Measurements from ENCODE around the gene KRABD2.

KRABD2 gene

DNA sequence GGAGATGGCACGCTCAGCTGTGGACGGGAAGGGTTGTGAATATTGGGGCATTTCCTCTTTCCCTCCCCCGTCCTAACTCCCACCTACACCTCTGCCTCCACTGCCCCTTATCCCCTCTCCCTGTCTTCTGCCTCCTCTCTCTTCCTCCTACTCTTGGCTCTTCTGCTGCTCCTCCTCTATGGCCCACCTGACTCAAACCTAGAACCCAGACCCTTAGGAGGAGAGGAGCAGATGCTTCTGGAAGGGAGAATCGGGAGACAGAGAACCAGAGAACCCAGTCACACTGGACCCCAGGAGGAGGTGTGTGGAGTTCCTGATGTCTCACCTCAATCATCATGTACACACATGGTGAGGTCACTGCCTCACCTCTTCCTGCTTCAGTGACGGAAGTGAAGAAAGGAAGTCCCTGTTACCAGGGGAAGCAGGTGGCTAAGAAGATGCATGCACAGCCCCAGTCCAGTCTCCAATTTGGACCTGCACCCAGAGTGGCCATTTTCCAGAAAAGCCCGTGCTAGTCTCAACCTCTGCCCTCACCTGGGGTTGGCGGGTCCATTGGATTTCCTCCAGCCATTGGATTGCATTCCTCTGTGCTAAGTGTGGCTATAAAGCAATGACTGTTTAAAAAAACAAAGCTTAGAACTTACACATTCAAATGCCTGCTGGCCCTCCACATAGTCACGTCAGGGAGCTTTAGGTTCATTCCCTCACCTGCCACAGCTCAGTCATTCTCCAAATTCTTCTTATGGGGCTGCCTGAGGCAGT lies 17.1 kb upstream of the KRABD2 start:
- Histone ChIP-seq H3K4me1 (no peaks in the 10 kb centered on the region), H3K27me3 (peaks cover 0 to 59% (median 32%) of the 10 kb centered on the region in 3 donors), H3K27ac (no peak overlapping the region), H3K36me3 (no peaks in the 10 kb centered on the region), H3K9me3 (no peaks in the 10 kb centered on the region), H3K4me3 (no peak overlapping the region)
- 42 to 57% methylated on average over 8 of the region's 8 CpGs for WGBS, 2 donors
- TF ChIP-seq EP300 (IDR thresholded peaks at IDR 0.05), result no peak
- no peak for TF ChIP-seq POLR2A (IDR thresholded peaks at IDR 0.05)
- TF ChIP-seq POLR2AphosphoS5 (IDR thresholded peaks at IDR 0.05), result no peak
- TF ChIP-seq, protein P1, sequence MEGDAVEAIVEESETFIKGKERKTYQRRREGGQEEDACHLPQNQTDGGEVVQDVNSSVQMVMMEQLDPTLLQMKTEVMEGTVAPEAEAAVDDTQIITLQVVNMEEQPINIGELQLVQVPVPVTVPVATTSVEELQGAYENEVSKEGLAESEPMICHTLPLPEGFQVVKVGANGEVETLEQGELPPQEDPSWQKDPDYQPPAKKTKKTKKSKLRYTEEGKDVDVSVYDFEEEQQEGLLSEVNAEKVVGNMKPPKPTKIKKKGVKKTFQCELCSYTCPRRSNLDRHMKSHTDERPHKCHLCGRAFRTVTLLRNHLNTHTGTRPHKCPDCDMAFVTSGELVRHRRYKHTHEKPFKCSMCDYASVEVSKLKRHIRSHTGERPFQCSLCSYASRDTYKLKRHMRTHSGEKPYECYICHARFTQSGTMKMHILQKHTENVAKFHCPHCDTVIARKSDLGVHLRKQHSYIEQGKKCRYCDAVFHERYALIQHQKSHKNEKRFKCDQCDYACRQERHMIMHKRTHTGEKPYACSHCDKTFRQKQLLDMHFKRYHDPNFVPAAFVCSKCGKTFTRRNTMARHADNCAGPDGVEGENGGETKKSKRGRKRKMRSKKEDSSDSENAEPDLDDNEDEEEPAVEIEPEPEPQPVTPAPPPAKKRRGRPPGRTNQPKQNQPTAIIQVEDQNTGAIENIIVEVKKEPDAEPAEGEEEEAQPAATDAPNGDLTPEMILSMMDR (IDR thresholded peaks at IDR 0.05), result no peak
- DNase-seq, result no peak
- intact Hi-C loops (cut with DNase I), result no loop called here

DNA sequence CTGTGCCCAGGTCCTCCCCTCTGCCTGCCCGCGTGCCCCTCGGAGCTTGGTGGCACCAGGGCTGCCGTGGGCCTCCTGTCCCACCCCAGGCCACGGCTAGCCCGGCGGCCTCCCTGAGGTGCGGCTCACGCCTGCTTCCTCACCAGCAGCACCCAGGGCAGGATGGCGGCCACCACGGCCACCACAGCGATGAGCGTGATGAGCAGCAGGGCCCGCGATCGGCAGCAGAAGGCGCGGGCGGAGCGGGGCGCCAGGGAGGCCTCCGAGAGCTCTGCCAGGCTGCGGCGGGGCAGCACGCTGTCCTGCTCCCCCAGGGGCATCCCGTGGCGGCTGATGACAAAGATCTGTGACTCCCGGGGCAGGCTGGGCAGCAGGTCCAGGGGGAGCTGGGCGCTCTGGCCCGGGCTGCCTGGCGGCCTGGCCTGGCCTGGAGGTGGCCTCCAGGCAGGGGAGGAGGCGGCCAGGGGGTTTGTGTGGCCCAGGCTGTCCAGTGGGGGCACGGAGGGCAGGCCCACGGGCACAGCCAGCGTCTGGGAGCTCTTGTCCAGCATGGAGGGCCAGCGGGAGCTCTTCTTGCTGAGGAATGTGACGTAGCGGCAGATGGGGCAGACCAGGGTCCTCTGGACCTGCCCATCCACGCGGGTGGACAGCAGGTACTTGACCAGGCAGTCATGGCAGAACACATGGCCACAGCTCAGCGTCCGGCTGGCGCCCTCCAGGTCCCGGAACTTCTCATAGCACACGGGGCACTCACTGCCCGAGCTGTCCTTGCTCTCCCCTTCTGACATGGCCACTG lies 16.4 kb upstream of the KRABD2 start:
- 91 to 93% methylated on average over 46 of the region's 46 CpGs for WGBS, 2 donors
- Histone ChIP-seq H3K9me3 (no peaks in the 10 kb centered on the region), H3K4me1 (no peaks in the 10 kb centered on the region), H3K27ac (no peak overlapping the region), H3K36me3 (no peaks in the 10 kb centered on the region), H3K4me3 (no peak overlapping the region), H3K27me3 (peaks cover 0 to 53% (median 29%) of the 10 kb centered on the region in 3 donors)
- no peak for DNase-seq
- intact Hi-C loops (cut with DNase I), result no loop called here
- TF ChIP-seq POLR2A (IDR thresholded peaks at IDR 0.05) (no peak), EP300 (IDR thresholded peaks at IDR 0.05) (no peak), POLR2AphosphoS5 (IDR thresholded peaks at IDR 0.05) (no peak)
- TF ChIP-seq, protein P1 (IDR thresholded peaks at IDR 0.05), result no peak

DNA sequence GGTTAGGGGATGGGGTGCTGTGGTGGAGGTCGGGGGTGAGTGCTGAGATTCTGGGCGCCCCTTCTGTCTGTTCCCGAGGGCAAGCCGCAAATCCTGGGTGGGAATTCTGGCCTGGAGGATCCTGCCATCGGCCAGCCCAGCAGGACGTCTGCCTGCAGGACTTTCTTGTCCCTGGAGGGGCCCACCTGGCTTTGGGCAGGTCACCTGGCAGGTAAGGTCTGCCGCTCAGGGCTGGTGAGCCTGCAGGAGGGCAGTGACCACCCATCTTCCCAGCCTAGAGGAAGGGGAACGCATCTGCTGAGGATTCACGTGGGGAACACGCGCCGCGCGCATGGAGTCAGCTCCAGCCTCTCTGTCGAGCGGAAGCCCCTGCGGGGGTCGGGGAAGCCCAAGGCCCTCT lies 15.8 kb upstream of the KRABD2 start:
- intact Hi-C loops (cut with DNase I), result no loop called here
- TF ChIP-seq, protein P1 (IDR thresholded peaks at IDR 0.05), result no peak
- TF ChIP-seq POLR2AphosphoS5 (IDR thresholded peaks at IDR 0.05) (no peak), POLR2A (IDR thresholded peaks at IDR 0.05) (no peak), EP300 (IDR thresholded peaks at IDR 0.05) (no peak)
- no peaks in the 10 kb centered on the region for H3K9me3 ChIP-seq
- no peak overlapping the region for H3K27ac ChIP-seq
- peaks cover 0 to 47% (median 23%) of the 10 kb centered on the region in 3 donors for H3K27me3 ChIP-seq
- DNase-seq, result peak; percentile 51
- H3K4me1 ChIP-seq, result no peaks in the 10 kb centered on the region
- no peaks in the 10 kb centered on the region for H3K36me3 ChIP-seq
- WGBS, 2 donors, result 76 to 81% methylated on average over 18 of the region's 18 CpGs
- H3K4me3 ChIP-seq, result no peak overlapping the region

DNA sequence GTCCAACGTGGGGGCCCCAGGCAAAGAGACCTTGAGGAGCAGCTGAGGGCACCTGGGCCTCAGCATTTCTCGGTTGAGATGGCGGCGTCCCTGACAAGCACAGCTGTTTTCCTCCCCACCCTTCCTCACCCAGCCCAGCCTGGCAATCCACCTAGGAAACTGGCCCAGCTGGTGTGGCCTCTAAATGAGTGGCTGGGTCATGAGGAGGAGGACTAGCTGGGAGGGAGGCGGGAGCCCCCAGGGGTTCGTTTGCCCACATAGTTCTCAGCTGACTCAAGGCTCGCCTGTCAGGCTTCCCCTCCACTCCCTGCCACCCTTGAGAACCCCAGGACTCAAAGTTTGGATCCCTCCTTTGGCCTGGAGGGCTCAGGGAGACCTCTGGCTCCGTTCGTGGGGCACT lies 15.2 kb upstream of the KRABD2 start:
- intact Hi-C loops (cut with DNase I), result no loop called here
- H3K9me3 ChIP-seq, result no peaks in the 10 kb centered on the region
- DNase-seq, result peak; percentile 60
- whole genome bisulfite sequencing, 2 donors, result 40 to 49% methylated on average over 9 of the region's 9 CpGs
- H3K27ac ChIP-seq, result no peak overlapping the region
- no peak for TF ChIP-seq POLR2A (IDR thresholded peaks at IDR 0.05)
- TF ChIP-seq, protein P1 (IDR thresholded peaks at IDR 0.05), result no peak
- TF ChIP-seq EP300 (IDR thresholded peaks at IDR 0.05), result no peak
- TF ChIP-seq POLR2AphosphoS5 (IDR thresholded peaks at IDR 0.05), result no peak
- no peaks in the 10 kb centered on the region for H3K4me1 ChIP-seq
- H3K36me3 ChIP-seq, result no peaks in the 10 kb centered on the region
- peaks cover 0 to 41% (median 19%) of the 10 kb centered on the region in 3 donors for H3K27me3 ChIP-seq
- no peak overlapping the region for H3K4me3 ChIP-seq
